IMR-90 (cell line): Measurements from ENCODE around the gene TBCK. TPM values are rescaled to one million over a fixed set of nuclear protein-coding genes. Genes with fewer than 3 reads are reported as not detected.

ENCODE experiments used
- ATAC-seq: fragments of 200-7000 bp; cut with Tn5 transposase; 2 replicates; pipeline ENCODE4 v1.9.1; 2020; ENCODE audit warnings: low read depth, mild to moderate bottlenecking, moderate library complexity
- BruUV-seq: library from RNA; stranded (reverse); fragments of 400-500 nt; replicated peaks from 2 replicates; lab custom pipeline; 2021; lab: Mats Ljungman, UMichigan
- CTCF ChIA-PET: fragments of 300-600 bp; formaldehyde crosslinking; extraction: SDS; loops from one replicate; lab custom pipeline; 2021; ENCODE audit warnings: antibody characterized with exemption; lab: Yijun Ruan, JAX
- POLR2A ChIA-PET: fragments of 300-600 bp; sonication (Branson Sonifier 250); formaldehyde crosslinking; loops from one replicate; lab custom pipeline; 2022; ENCODE audit warnings: antibody characterized with exemption; ENCODE audit not compliant: unreplicated experiment; lab: Charles Lee
- DNase-seq: peaks from one replicate; pipeline ENCODE4 v3.0.0; 2013
- H2AFZ ChIP-seq: replicated peaks from 2 replicates; pipeline ENCODE3; 2013; ENCODE audit warnings: low read length, mild to moderate bottlenecking; ENCODE audit not compliant: poor library complexity
- H2AK5ac ChIP-seq: 2 replicates; pipeline ENCODE4 v1.6.1; 2013; ENCODE audit warnings: low read depth, low read length, inconsistent platforms
- H2AK9ac ChIP-seq: replicated peaks from 2 replicates; pipeline ENCODE3; 2013; ENCODE audit warnings: mild to moderate bottlenecking, low read depth, low read length, moderate library complexity; ENCODE audit not compliant: poor library complexity
- H2BK120ac ChIP-seq: 2 replicates; pipeline ENCODE4 v1.6.1; 2013; ENCODE audit warnings: low read depth, low read length, inconsistent platforms
- H2BK15ac ChIP-seq: 3 replicates; pipeline ENCODE4 v1.6.1; 2013; ENCODE audit warnings: low read depth, low read length, inconsistent platforms
- H2BK20ac ChIP-seq: 2 replicates; pipeline ENCODE4 v1.6.1; 2013; ENCODE audit warnings: low read depth, mild to moderate bottlenecking, inconsistent platforms, low read length, moderate library complexity
- H2BK5ac ChIP-seq: 2 replicates; pipeline ENCODE4 v1.6.1; 2013; ENCODE audit warnings: mild to moderate bottlenecking, low read depth, low read length, inconsistent platforms; ENCODE audit not compliant: poor library complexity, severe bottlenecking
- H3K14ac ChIP-seq: replicated peaks from 2 replicates; pipeline ENCODE4 v1.6.1; 2013; ENCODE audit warnings: low read depth, low read length, inconsistent platforms
- H3K18ac ChIP-seq: 2 replicates; pipeline ENCODE4 v1.6.1; 2013; ENCODE audit warnings: low read depth, low read length, control low read depth
- H3K23ac ChIP-seq: 2 replicates; pipeline ENCODE4 v1.6.1; 2013; ENCODE audit warnings: low read depth, low read length, inconsistent platforms
- H3K27ac ChIP-seq: 2 replicates; pipeline ENCODE4 v1.5.1; 2013; ENCODE audit warnings: mild to moderate bottlenecking, control low read depth, low read length; ENCODE audit not compliant: insufficient read depth
- H3K27me3 ChIP-seq: 2 replicates; pipeline ENCODE4 v1.6.1; 2013; ENCODE audit warnings: low read length; ENCODE audit not compliant: control insufficient read depth, insufficient read depth
- H3K36me3 ChIP-seq: 2 replicates; pipeline ENCODE4 v1.6.1; 2013; ENCODE audit warnings: low read length, mixed read lengths; ENCODE audit not compliant: control insufficient read depth, insufficient read depth
- H3K4ac ChIP-seq: 2 replicates; pipeline ENCODE4 v1.6.1; 2013; ENCODE audit warnings: low read depth, low read length, inconsistent platforms
- H3K4me1 ChIP-seq: 2 replicates; pipeline ENCODE4 v1.6.1; 2013; ENCODE audit warnings: low read length, mixed read lengths; ENCODE audit not compliant: control insufficient read depth, insufficient read depth
- H3K4me2 ChIP-seq: 2 replicates; pipeline ENCODE4 v1.6.1; 2013; ENCODE audit warnings: low read depth, mild to moderate bottlenecking, control low read depth, low read length, moderate library complexity
- H3K4me3 ChIP-seq: 2 replicates; pipeline ENCODE4 v1.5.1; 2013; ENCODE audit warnings: low read depth, mild to moderate bottlenecking, control low read depth, low read length, moderate library complexity; ENCODE audit not compliant: insufficient read depth
- H3K56ac ChIP-seq: 2 replicates; pipeline ENCODE4 v1.6.1; 2013; ENCODE audit warnings: low read length, inconsistent platforms; ENCODE audit not compliant: insufficient read depth; ENCODE audit errors: extremely low read depth
- H3K79me1 ChIP-seq, 2 experiments: 2 replicates each; pipeline ENCODE4 v1.6.1; 2013; ENCODE audit warnings: low read length in 2 of 2, inconsistent platforms in 1 of 2, low read depth in 1 of 2
- H3K9ac ChIP-seq: 2 replicates; pipeline ENCODE4 v1.6.1; 2013; ENCODE audit warnings: low read depth, low read length, control low read depth
- H3K9me1 ChIP-seq: 2 replicates; pipeline ENCODE4 v1.6.1; 2013; ENCODE audit warnings: low read length, inconsistent platforms; ENCODE audit not compliant: insufficient read depth
- H3K9me3 ChIP-seq: 2 replicates; pipeline ENCODE4 v1.6.1; 2013; ENCODE audit warnings: low read length; ENCODE audit not compliant: control insufficient read depth, insufficient read depth
- H4K20me1 ChIP-seq: 2 replicates; pipeline ENCODE4 v1.6.1; 2013; ENCODE audit warnings: low read length, inconsistent platforms; ENCODE audit not compliant: insufficient read depth
- H4K5ac ChIP-seq: 2 replicates; pipeline ENCODE4 v1.6.1; 2013; ENCODE audit warnings: mild to moderate bottlenecking, low read depth, low read length, control low read depth
- H4K8ac ChIP-seq, 2 experiments: 2 replicates each; pipeline ENCODE4 v1.6.1; 2013; ENCODE audit warnings: low read depth in 2 of 2, low read length in 2 of 2, control low read depth in 1 of 2, inconsistent platforms in 1 of 2
- H4K91ac ChIP-seq: 2 replicates; pipeline ENCODE4 v1.6.1; 2013; ENCODE audit warnings: low read depth, low read length, inconsistent platforms; ENCODE audit not compliant: insufficient read depth
- ELK1 ChIP-seq: fragments of 150-350 bp; IDR thresholded peaks from 2 replicates; pipeline ENCODE4 v1.6.1; 2016; ENCODE audit warnings: low read depth, mild to moderate bottlenecking, low read length, moderate library complexity, borderline replicate concordance
- FOS ChIP-seq: fragments of 150-350 bp; IDR thresholded peaks from 2 replicates; pipeline ENCODE4 v1.6.1; 2016; ENCODE audit warnings: low read depth, low read length
- RAD21 ChIP-seq: IDR thresholded peaks from 2 replicates; pipeline ENCODE4 v1.6.1; 2012; ENCODE audit warnings: low read length, improper control_type of control experiment
- USF2 ChIP-seq: fragments of 150-350 bp; IDR thresholded peaks from 2 replicates; pipeline ENCODE4 v1.6.1; 2017; ENCODE audit warnings: mild to moderate bottlenecking, antibody characterized with exemption, low read length, low read depth
- WGBS, 2 experiments: methylation state at CpG; one replicate each; pipeline versions ENCODE4 v1.1.5 to v1.1.7; 2013; ENCODE audit warnings: missing lambda C conversion rate in 2 of 2; ENCODE audit not compliant: insufficient read length in 1 of 2; ENCODE audit errors: extremely low coverage in 2 of 2; 5-methylcytosine and 5-hydroxymethylcytosine counted together
- dilution Hi-C: fragments of 300-500 bp; cut with HindIII; formaldehyde crosslinking; loops from one replicate; pipeline ENCODE4 v1.14.3; 2018; ENCODE audit warnings: low sequenced_read_pairs; ENCODE audit not compliant: unreplicated experiment
- in situ Hi-C: fragments of 300-500 bp; cut with MboI; formaldehyde crosslinking; loops from 3 replicates; pipeline ENCODE4 v1.14.3; 2019; ENCODE audit warnings: low sequenced_read_pairs, inconsistent platforms, mixed read lengths
- intact Hi-C: fragments of 100-400 bp; cut with micrococcal nuclease; formaldehyde crosslinking; loops from 2 replicates; pipeline ENCODE4 v1.10.0; 2022
- polyA plus RNA-seq, 3 experiments: library from polyadenylated mRNA; depleted of rRNA; stranded (reverse); fragments of >200 nt; gene quantifications; 2 replicates each; pipeline ENCODE4 v1.2.3, GENCODE V29; 2012; ENCODE audit warnings: low replicate concordance in 1 of 3
- total RNA-seq: library from RNA; depleted of rRNA; stranded (reverse); fragments of >200 nt; gene quantifications from 2 replicates; pipeline ENCODE4 v1.2.3, GENCODE V29; 2012

TBCK gene
- total and polyA plus RNA-seq, 2 of the 4 experiments (the other 2 are of a cell fraction) = 10.7 to 29.9 TPM

GRCh38 chr4:106162278-106162677 lies 153.7 kb downstream of the TBCK start:
- in situ Hi-C loops = no loop called here
- Histone ChIP-seq H2BK20ac (no peak overlapping the region), H3K27ac (no peak overlapping the region), H3K4me3 (no peak overlapping the region), H3K18ac (no peak overlapping the region), H3K27me3 (no peaks in the 10 kb centered on the region), H4K8ac (no peak overlapping the region), H2BK5ac (no peak overlapping the region), H2BK120ac (no peak overlapping the region), H3K23ac (no peak overlapping the region), H3K36me3 (peaks cover 6% of the 10 kb centered on the region; the same call in 1 of the 2 replicates), H2AK9ac (no peak overlapping the region), H3K4me2 (no peak overlapping the region), H3K14ac (no peak overlapping the region), H2AK5ac (no peak overlapping the region), H3K9me3 (no peaks in the 10 kb centered on the region), H3K56ac (no peak overlapping the region), H4K20me1 (no peaks in the 10 kb centered on the region), H3K9me1 (no peaks in the 10 kb centered on the region), H3K79me1 (no peaks in the 10 kb centered on the region), H2BK15ac (no peak overlapping the region), H4K5ac (no peak overlapping the region), H3K4ac (no peak overlapping the region), H2AFZ (no peak overlapping the region), H3K4me1 (no peaks in the 10 kb centered on the region), H3K9ac (no peak overlapping the region), H4K91ac (no peak overlapping the region)
- BruUV-seq = no TSS peak
- ChIA-PET POLR2A (no interaction called here), CTCF (no interaction called here)
- TF ChIP-seq FOS = no peak
- TF ChIP-seq USF2 = no peak
- no peak for TF ChIP-seq RAD21
- no peak for TF ChIP-seq ELK1
- ATAC-seq = no peak
- intact Hi-C loops = no loop called here
- no peak for DNase-seq
- 80% methylated on average over 1 of the region's 3 CpGs; no CpG with 5 or more reads in 1 of the 2 experiments for WGBS, 2 experiments
- dilution Hi-C loops = no loop called here
